AG09319 (cell line): ENCODE results near the gene SGCG.

Experiments
- DNase-seq: peaks from one replicate; pipeline ENCODE4 v3.0.0-alpha.2; 2010; ENCODE audit warnings: low read depth; ENCODE audit errors: extremely low read depth
- CTCF ChIP-seq: IDR thresholded peaks from 2 replicates; pipeline ENCODE4 v1.5.1; 2011; ENCODE audit warnings: low read depth, mild to moderate bottlenecking, inconsistent platforms, low read length, moderate library complexity

SGCG gene

GRCh38 chr13:23352161-23352560 is 171.4 kb downstream of the SGCG start:
- DNase-seq, result no peak
- TF ChIP-seq CTCF, result no peak

GRCh38 chr13:23354520-23354919 is 173.7 kb downstream of the SGCG start:
- no peak for DNase-seq

GRCh38 chr13:23356368-23356767 is 175.6 kb downstream of the SGCG start:
- no peak for TF ChIP-seq CTCF
- DNase-seq, result no peak

More at GRCh38 chr13:23354520-23354919, 173.7 kb downstream of the SGCG start:
- no peak for TF ChIP-seq CTCF

GRCh38 chr13:23357349-23357748 is 176.6 kb downstream of the SGCG start:
- TF ChIP-seq CTCF, result no peak
- DNase-seq, result no peak

GRCh38 chr13:23359882-23360281 is 179.1 kb downstream of the SGCG start:
- no peak for TF ChIP-seq CTCF

GRCh38 chr13:23365652-23366051 is 184.9 kb downstream of the SGCG start:
- no peak for DNase-seq
- no peak for TF ChIP-seq CTCF

More at GRCh38 chr13:23359882-23360281, 179.1 kb downstream of the SGCG start:
- DNase-seq, result no peak

- no peak for TF ChIP-seq CTCF
- DNase-seq, result no peak
Observed at GRCh38 chr13:23367907-23368306, 187.1 kb downstream of the SGCG start.
